Nephron (organoid): ENCODE measurements around the gene COX6A1.

Experiments used
- H3K27ac Mint-ChIP-seq, 3 experiments: 2 replicates each; pipeline ENCODE4 v1.8.0; 2020; ENCODE audit warnings: mixed read lengths in 3 of 3, mild to moderate bottlenecking in 2 of 3, moderate library complexity in 1 of 3
- H3K27me3 Mint-ChIP-seq: 2 replicates; pipeline ENCODE4 v1.8.0; 2021; ENCODE audit warnings: low read depth, mild to moderate bottlenecking, moderate library complexity, mixed read lengths
- H3K36me3 Mint-ChIP-seq: 2 replicates; pipeline ENCODE4 v1.8.0; 2020; ENCODE audit warnings: low read depth, mixed read lengths
- H3K4me1 Mint-ChIP-seq: 2 replicates; pipeline ENCODE4 v1.8.0; 2020; ENCODE audit warnings: mixed read lengths
- H3K4me3 Mint-ChIP-seq, 3 experiments: 2 replicates each; pipeline ENCODE4 v1.8.0; 2020; ENCODE audit warnings: mild to moderate bottlenecking in 3 of 3, mixed read lengths in 3 of 3, moderate library complexity in 2 of 3
- H3K9me3 Mint-ChIP-seq: 2 replicates; pipeline ENCODE4 v1.8.0; 2020; ENCODE audit warnings: mixed read lengths
- TF ChIP-seq, protein P1 (sequence below), 3 experiments: fragments of 200-600 bp; sonication (generic); IDR thresholded peaks; one replicate each; pipeline ENCODE4 v1.5.0; 2021; ENCODE audit warnings: antibody characterized with exemption in 3 of 3; ENCODE audit not compliant: unreplicated experiment in 3 of 3

Gene COX6A1

DNA sequence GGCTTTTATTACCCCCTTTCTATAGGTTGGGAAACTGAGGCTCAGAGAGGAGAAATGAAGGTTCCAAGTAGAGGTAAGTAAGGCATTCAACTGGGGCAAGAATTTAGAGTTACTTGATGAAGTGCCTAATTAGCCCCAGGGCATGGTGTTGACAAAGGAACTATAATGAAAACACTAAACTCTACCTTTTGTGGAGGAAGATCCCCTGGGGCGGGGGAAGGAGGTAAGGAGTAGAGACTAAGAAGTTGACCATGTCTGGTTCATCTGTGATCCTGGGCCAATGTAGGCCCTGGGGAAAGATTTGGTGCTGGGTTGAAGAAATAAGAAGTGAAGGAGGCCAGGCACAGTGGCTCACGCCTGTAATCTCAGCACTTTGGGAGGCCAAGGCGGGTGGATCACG is 16.2 kb upstream of the COX6A1 start:
- Mint-ChIP-seq H3K9me3 (no peaks in the 10 kb centered on the region), H3K27ac (no peak overlapping the region), H3K4me1 (no peaks in the 10 kb centered on the region), H3K4me3 (no peak overlapping the region), H3K36me3 (no peaks in the 10 kb centered on the region), H3K27me3 (peaks cover 3% of the 10 kb centered on the region)
- TF ChIP-seq, protein P1, sequence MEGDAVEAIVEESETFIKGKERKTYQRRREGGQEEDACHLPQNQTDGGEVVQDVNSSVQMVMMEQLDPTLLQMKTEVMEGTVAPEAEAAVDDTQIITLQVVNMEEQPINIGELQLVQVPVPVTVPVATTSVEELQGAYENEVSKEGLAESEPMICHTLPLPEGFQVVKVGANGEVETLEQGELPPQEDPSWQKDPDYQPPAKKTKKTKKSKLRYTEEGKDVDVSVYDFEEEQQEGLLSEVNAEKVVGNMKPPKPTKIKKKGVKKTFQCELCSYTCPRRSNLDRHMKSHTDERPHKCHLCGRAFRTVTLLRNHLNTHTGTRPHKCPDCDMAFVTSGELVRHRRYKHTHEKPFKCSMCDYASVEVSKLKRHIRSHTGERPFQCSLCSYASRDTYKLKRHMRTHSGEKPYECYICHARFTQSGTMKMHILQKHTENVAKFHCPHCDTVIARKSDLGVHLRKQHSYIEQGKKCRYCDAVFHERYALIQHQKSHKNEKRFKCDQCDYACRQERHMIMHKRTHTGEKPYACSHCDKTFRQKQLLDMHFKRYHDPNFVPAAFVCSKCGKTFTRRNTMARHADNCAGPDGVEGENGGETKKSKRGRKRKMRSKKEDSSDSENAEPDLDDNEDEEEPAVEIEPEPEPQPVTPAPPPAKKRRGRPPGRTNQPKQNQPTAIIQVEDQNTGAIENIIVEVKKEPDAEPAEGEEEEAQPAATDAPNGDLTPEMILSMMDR (IDR thresholded peaks at IDR 0.05; ENCODE audit: unreplicated experiment in 3 of 3): no peak

DNA sequence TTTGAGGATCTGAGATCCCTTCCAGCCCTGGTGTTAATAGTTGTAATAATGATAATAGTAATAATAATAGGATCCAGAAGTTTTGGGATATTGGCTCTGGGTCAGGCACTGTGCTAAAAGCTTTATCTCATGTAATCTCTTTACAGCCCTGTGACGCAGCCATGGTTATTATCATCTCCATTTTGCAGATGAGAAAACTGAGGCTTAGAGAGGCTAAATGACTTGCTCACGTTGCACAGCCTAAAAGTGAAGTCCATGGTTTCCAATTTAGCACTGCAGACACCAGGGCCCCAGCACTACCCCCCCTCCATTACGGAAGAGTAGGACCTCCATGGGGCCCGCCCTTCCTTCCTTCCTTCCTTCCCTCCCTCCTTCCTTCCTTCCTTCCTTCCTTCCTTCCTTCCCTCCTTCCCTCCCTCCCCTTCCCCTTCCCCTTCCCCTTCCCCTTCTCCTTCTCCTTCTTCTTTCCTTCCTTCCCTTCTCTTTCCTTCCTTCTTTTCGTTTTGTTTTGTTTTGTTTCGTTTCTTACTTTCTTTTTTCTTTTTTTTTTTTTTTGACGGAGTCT is 14.9 kb upstream of the COX6A1 start:
- H3K9me3 Mint-ChIP-seq: no peaks in the 10 kb centered on the region
- no peaks in the 10 kb centered on the region for H3K4me1 Mint-ChIP-seq
- peaks cover 3% of the 10 kb centered on the region for H3K27me3 Mint-ChIP-seq

DNA sequence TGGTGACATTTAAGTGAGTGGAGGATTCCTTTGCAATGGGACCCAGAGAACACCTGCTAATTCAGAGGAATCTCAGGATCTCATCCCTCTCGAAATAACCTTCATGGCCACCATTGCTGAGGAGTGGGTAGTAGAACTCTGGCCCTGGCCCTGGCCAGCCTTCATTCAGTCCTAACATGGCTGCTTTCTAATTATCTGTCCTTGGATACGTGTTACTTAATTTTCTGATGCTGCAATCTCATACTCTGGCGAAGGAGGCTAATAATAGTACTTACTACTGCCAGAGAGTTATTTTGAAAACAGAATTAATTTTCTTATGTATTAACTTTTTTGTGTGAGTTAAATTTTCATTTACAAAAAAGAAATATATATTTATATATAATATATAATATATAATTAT is 12.1 kb upstream of the COX6A1 start:
- H3K27ac Mint-ChIP-seq: no peak overlapping the region
- peaks cover 7% of the 10 kb centered on the region for H3K27me3 Mint-ChIP-seq
- H3K36me3 Mint-ChIP-seq: no peaks in the 10 kb centered on the region
- no peak overlapping the region for H3K4me3 Mint-ChIP-seq
- no peaks in the 10 kb centered on the region for H3K4me1 Mint-ChIP-seq
- TF ChIP-seq, protein P1 (IDR thresholded peaks at IDR 0.05; ENCODE audit: unreplicated experiment in 3 of 3): no peak
- no peaks in the 10 kb centered on the region for H3K9me3 Mint-ChIP-seq

More for the DNA sequence above, 14.9 kb upstream of the COX6A1 start:
- TF ChIP-seq, protein P1 (IDR thresholded peaks at IDR 0.05; ENCODE audit: unreplicated experiment in 3 of 3): no peak
- no peaks in the 10 kb centered on the region for H3K36me3 Mint-ChIP-seq
- H3K27ac Mint-ChIP-seq: no peak overlapping the region
- H3K4me3 Mint-ChIP-seq: no peak overlapping the region

DNA sequence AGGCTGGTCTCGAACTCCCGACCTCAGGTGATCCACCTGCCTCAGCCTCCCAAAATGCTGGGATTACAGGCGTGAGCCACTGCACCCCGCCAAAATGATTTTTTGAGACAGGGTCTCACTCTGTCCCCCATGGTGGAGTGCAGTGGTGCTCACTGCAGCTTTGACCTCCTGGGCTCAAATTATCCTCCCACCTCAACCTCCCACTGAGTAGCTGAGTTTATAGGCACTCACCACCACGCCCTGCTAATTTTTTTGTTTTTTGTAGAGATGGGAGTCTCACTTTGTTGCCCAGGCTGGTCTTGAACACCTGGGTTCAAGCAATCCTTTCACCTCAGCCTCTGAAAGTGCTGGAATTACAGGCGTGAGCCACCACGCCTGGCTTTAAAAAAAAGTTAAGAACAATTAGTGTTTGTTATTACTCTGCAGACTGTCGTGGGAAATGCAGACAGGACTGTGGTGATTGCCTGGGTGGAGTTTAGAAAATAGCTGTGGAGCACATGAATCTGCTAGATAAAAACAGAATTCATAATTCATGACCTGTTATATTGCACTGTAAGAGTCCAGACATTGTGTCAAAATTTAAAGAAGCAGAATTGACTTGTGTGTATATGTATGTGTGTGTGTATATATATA is 9.2 kb upstream of the COX6A1 start:
- Mint-ChIP-seq H3K4me1 (no peaks in the 10 kb centered on the region), H3K4me3 (no peak overlapping the region), H3K27me3 (peaks cover 6% of the 10 kb centered on the region), H3K27ac (peak overlapping the region in 2 of 3 experiments; percentile 34 to 47), H3K9me3 (no peaks in the 10 kb centered on the region), H3K36me3 (no peaks in the 10 kb centered on the region)
- TF ChIP-seq, protein P1 (IDR thresholded peaks at IDR 0.05; ENCODE audit: unreplicated experiment in 3 of 3): no peak

DNA sequence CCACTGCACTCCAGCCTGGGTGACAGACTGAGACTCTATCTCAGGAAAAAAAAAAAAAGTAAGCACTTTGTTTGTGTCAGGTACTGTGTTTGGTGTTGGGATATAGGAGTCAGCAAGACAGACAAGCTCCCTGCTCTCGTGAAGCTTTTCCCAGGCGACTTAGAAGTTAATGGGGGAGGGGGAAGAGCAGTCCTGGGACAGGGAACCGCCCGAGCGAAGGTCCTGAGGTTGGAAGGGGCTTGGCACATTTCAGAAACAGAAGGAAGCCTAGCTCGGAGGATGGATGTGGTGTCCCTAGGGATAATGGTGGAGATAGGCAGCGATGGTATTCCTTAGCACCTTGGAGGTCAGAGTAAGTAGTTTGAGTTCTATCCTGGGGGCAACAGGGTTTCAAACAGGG is 8.5 kb upstream of the COX6A1 start:
- Mint-ChIP-seq H3K4me1 (no peaks in the 10 kb centered on the region), H3K27ac (peak overlapping the region in 2 of 3 experiments; percentile 10 to 34), H3K9me3 (no peaks in the 10 kb centered on the region), H3K4me3 (no peak overlapping the region), H3K36me3 (no peaks in the 10 kb centered on the region), H3K27me3 (peaks cover 4% of the 10 kb centered on the region)
- TF ChIP-seq, protein P1 (IDR thresholded peaks at IDR 0.05; ENCODE audit: unreplicated experiment in 3 of 3): no peak
